Prostate gland (tissue), 2 donors: ENCODE data around the gene METTL17. TPM values are rescaled to one million over a fixed set of nuclear protein-coding genes. Genes with fewer than 3 reads are reported as not detected.

Source experiments
- DNase-seq: peaks from one replicate; pipeline ENCODE4 v3.0.0-alpha.2; 2019; ENCODE audit warnings: low spot score
- H3K27ac ChIP-seq, 2 donors: fragments of 200-600 bp; sonication (generic); 2 replicates each; pipeline ENCODE4 v1.5.1; 2017 to 2019
- H3K27me3 ChIP-seq: fragments of 200-600 bp; sonication (generic); replicated peaks from 2 replicates; pipeline ENCODE4 v1.5.1; 2019; ENCODE audit not compliant: insufficient read depth
- H3K36me3 ChIP-seq, 2 donors: fragments of 200-600 bp; sonication (generic); 1 replicate in 1 of 2; 2 replicates in 1 of 2; pipeline versions ENCODE4 v1.5.1 to v1.8.1; 2017 to 2019
- H3K4me1 ChIP-seq: fragments of 200-600 bp; sonication (generic); replicated peaks from 2 replicates; pipeline ENCODE4 v1.5.1; 2019
- H3K4me3 ChIP-seq, 2 donors: fragments of 200-600 bp; sonication (generic); 2 replicates each; pipeline ENCODE4 v1.5.1; 2017 to 2019
- H3K9me3 ChIP-seq: fragments of 200-600 bp; sonication (generic); 2 replicates; pipeline ENCODE4 v1.5.1; 2017
- CTCF ChIP-seq, 4 experiments: fragments of 200-600 bp in 2 of 4; fragments of 450-650 bp in 2 of 4; sonication (generic) in 2 of 4; IDR thresholded peaks; 1 replicate in 3 of 4; 2 replicates in 1 of 4; pipeline ENCODE4 v1.5.1; 2016 to 2019; ENCODE audit warnings: antibody characterized with exemption in 4 of 4, mild to moderate bottlenecking in 2 of 4, moderate library complexity in 2 of 4
- POLR2A ChIP-seq: fragments of 450-650 bp; IDR thresholded peaks from one replicate; pipeline ENCODE4 v1.6.1; 2016; ENCODE audit warnings: antibody characterized with exemption, mild to moderate bottlenecking
- POLR2AphosphoS5 ChIP-seq: sonication (generic); formaldehyde crosslinking; IDR thresholded peaks from one replicate; pipeline ENCODE4 v1.6.1; 2017; ENCODE audit warnings: antibody characterized with exemption
- WGBS: methylation state at CpG from one replicate; pipeline ENCODE4 v1.1.5; 2018; 5-methylcytosine and 5-hydroxymethylcytosine counted together
- intact Hi-C: fragments of 100-400 bp; cut with DNase I; formaldehyde crosslinking; loops from one replicate; pipeline ENCODE4 v1.14.2; 2022
- total RNA-seq, 2 donors: library from RNA; depleted of rRNA; stranded (reverse); fragments of >200 nt; gene quantifications; one replicate each; pipeline ENCODE4 v1.1.0, GENCODE V29; 2016

Gene METTL17
- total RNA-seq, 2 donors from 2014 or later = 60.3 to 74.5 TPM

- H3K9me3 ChIP-seq = no peaks in the 10 kb centered on the region
- no peak for TF ChIP-seq CTCF (IDR thresholded peaks at IDR 0.05)
- no peak overlapping the region for H3K27ac ChIP-seq
- no peaks in the 10 kb centered on the region for H3K27me3 ChIP-seq
- H3K36me3 ChIP-seq = no peaks in the 10 kb centered on the region
- no peaks in the 10 kb centered on the region for H3K4me1 ChIP-seq
- no peak overlapping the region for H3K4me3 ChIP-seq
- WGBS = 39% methylated on average over 1 of the region's 1 CpG
- no peak for DNase-seq
- intact Hi-C loops = no loop called here
These were observed 21.4 kb downstream of the METTL17 start for GRCh38 chr14:21011136-21011535.

GRCh38 chr14:21014761-21015190 lies 25.0 kb downstream of the METTL17 start:
- H3K27me3 ChIP-seq = no peaks in the 10 kb centered on the region
- 0% methylated on average over 4 of the region's 4 CpGs for WGBS
- no peaks in the 10 kb centered on the region for H3K9me3 ChIP-seq
- TF ChIP-seq POLR2A = no peak
- peak; percentile 87 for TF ChIP-seq POLR2AphosphoS5
- TF ChIP-seq CTCF (IDR thresholded peaks at IDR 0.05) = peak; percentile 91 to 100 (median 94)
- peak; percentile 87 for DNase-seq
- intact Hi-C loops = loop anchor here (2.0 to 5.0 kb wide), 2 partner anchors 26 to 78 kb away; no protein-coding TSS in a partner anchor
- H3K27ac ChIP-seq = no peak overlapping the region
- peaks cover 0 to 5% of the 10 kb centered on the region in 2 donors for H3K36me3 ChIP-seq
- no peaks in the 10 kb centered on the region for H3K4me1 ChIP-seq
- H3K4me3 ChIP-seq = no peak overlapping the region

- Histone ChIP-seq H3K9me3 (no peaks in the 10 kb centered on the region), H3K27ac (no peak overlapping the region), H3K4me1 (no peaks in the 10 kb centered on the region), H3K4me3 (no peak overlapping the region), H3K27me3 (no peaks in the 10 kb centered on the region), H3K36me3 (peaks cover 0 to 5% of the 10 kb centered on the region in 2 donors)
- WGBS = 78% methylated on average over 6 of the region's 6 CpGs
- no peak for TF ChIP-seq POLR2A
- TF ChIP-seq CTCF (IDR thresholded peaks at IDR 0.05) = no peak
- TF ChIP-seq POLR2AphosphoS5 = no peak
- intact Hi-C loops = loop anchor here (2.0 to 5.0 kb wide), 2 partner anchors 25 to 77 kb away; no protein-coding TSS in a partner anchor
- DNase-seq = no peak
These were observed 25.5 kb downstream of the METTL17 start for GRCh38 chr14:21015312-21015711.

GRCh38 chr14:21016413-21017190 lies 26.8 kb downstream of the METTL17 start:
- H3K4me1 ChIP-seq = peaks cover 4% of the 10 kb centered on the region
- no peak for TF ChIP-seq POLR2A
- no peak for TF ChIP-seq CTCF (IDR thresholded peaks at IDR 0.05)
- TF ChIP-seq POLR2AphosphoS5 = no peak
- H3K36me3 ChIP-seq = peaks cover 0 to 5% of the 10 kb centered on the region in 2 donors
- no peak overlapping the region for H3K4me3 ChIP-seq
- DNase-seq = no peak
- H3K27ac ChIP-seq = no peak overlapping the region
- intact Hi-C loops = loop anchor here (5.0 kb wide), 1 partner anchor 76 kb away; no protein-coding TSS in a partner anchor
- 74% methylated on average over 9 of the region's 9 CpGs for WGBS
- H3K27me3 ChIP-seq = no peaks in the 10 kb centered on the region
- H3K9me3 ChIP-seq = no peaks in the 10 kb centered on the region
